ENCODE measurements around the gene FBXO4.

DNA sequence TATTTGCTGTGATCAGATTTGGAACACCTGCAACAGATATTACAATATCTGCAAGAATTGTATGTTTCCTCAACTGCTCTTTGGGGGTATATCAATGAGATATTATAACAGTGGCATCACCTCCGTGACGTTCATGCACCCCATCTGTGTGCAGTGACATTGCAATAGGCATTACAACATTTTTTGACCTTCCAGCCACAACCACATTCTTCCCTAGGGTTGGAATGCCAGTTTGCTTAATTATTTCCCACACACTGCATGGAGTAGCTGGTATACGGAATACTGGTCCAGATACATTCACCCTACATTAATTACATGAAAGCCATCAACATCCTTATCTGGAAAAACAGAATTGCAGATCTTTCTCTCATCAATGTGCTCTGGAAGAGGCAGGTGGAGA is 42.3 kb downstream of the FBXO4 start:
- TF ChIP-seq, protein P1, sequence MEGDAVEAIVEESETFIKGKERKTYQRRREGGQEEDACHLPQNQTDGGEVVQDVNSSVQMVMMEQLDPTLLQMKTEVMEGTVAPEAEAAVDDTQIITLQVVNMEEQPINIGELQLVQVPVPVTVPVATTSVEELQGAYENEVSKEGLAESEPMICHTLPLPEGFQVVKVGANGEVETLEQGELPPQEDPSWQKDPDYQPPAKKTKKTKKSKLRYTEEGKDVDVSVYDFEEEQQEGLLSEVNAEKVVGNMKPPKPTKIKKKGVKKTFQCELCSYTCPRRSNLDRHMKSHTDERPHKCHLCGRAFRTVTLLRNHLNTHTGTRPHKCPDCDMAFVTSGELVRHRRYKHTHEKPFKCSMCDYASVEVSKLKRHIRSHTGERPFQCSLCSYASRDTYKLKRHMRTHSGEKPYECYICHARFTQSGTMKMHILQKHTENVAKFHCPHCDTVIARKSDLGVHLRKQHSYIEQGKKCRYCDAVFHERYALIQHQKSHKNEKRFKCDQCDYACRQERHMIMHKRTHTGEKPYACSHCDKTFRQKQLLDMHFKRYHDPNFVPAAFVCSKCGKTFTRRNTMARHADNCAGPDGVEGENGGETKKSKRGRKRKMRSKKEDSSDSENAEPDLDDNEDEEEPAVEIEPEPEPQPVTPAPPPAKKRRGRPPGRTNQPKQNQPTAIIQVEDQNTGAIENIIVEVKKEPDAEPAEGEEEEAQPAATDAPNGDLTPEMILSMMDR (IDR thresholded peaks at IDR 0.05; ENCODE audit: borderline replicate concordance, extremely low read depth, low read length, poor library complexity, severe bottlenecking): no peak
- no peak for TF ChIP-seq EZH2 (IDR thresholded peaks at IDR 0.05; ENCODE audit: borderline replicate concordance, low read depth, low read length, severe bottlenecking)
